Mesenchymal stem cell (in vitro differentiated cells and primary cell): ENCODE data around the gene CLDN3.

Experiments used
- DNase-seq: peaks from one replicate; pipeline ENCODE4 v3.0.0-alpha.2; 2013
- H2AFZ ChIP-seq: one replicate; pipeline ENCODE4 v1.6.1; 2013; ENCODE audit warnings: low read depth, mild to moderate bottlenecking, control low read depth, inconsistent platforms, low read length, moderate library complexity
- H2AK5ac ChIP-seq: 2 replicates; pipeline ENCODE4 v1.6.1; 2013; ENCODE audit warnings: low read length, moderate library complexity, mild to moderate bottlenecking, inconsistent platforms; ENCODE audit not compliant: severe bottlenecking
- H2BK120ac ChIP-seq: one replicate; pipeline ENCODE4 v1.6.1; 2013; ENCODE audit warnings: low read depth, mild to moderate bottlenecking, inconsistent platforms, low read length, moderate library complexity
- H2BK12ac ChIP-seq, 2 experiments: one replicate each; pipeline ENCODE4 v1.6.1; 2013; ENCODE audit warnings: inconsistent platforms in 2 of 2, low read length in 2 of 2, mild to moderate bottlenecking in 2 of 2, moderate library complexity in 2 of 2, control low read depth in 1 of 2
- H2BK15ac ChIP-seq: one replicate; pipeline ENCODE4 v1.6.1; 2013; ENCODE audit warnings: mild to moderate bottlenecking, low read depth, inconsistent platforms; ENCODE audit not compliant: poor library complexity, severe bottlenecking
- H2BK5ac ChIP-seq: 2 replicates; pipeline ENCODE4 v1.6.1; 2013; ENCODE audit warnings: low read depth, mild to moderate bottlenecking, low read length, control low read depth, inconsistent platforms; ENCODE audit not compliant: poor library complexity, severe bottlenecking
- H3K14ac ChIP-seq, 2 experiments: one replicate each; pipeline ENCODE4 v1.6.1; 2013; ENCODE audit warnings: inconsistent platforms in 2 of 2, low read length in 2 of 2, control low read depth in 1 of 2, mild to moderate bottlenecking in 1 of 2, moderate library complexity in 1 of 2
- H3K18ac ChIP-seq, 2 experiments: one replicate each; pipeline ENCODE4 v1.6.1; 2013; ENCODE audit warnings: inconsistent platforms in 2 of 2, low read length in 2 of 2, control low read depth in 1 of 2, low read depth in 1 of 2, mild to moderate bottlenecking in 1 of 2
- H3K23ac ChIP-seq, 2 experiments: one replicate each; pipeline ENCODE4 v1.6.1; 2013; ENCODE audit warnings: inconsistent platforms in 2 of 2, low read length in 2 of 2, mild to moderate bottlenecking in 2 of 2, moderate library complexity in 2 of 2, control low read depth in 1 of 2
- H3K27ac ChIP-seq: 2 replicates; pipeline ENCODE4 v1.5.1; 2013; ENCODE audit warnings: mild to moderate bottlenecking, moderate library complexity, low read length, control low read depth, inconsistent platforms; ENCODE audit not compliant: poor library complexity, severe bottlenecking
- H3K27me3 ChIP-seq, 2 experiments: 2 replicates each; pipeline versions ENCODE4 v1.6.1 to v1.7.0; 2013; ENCODE audit warnings: low read length in 2 of 2, mild to moderate bottlenecking in 2 of 2, moderate library complexity in 2 of 2, control low read depth in 1 of 2, inconsistent platforms in 1 of 2; ENCODE audit not compliant: control insufficient read depth in 1 of 2, insufficient read depth in 1 of 2
- H3K36me3 ChIP-seq, 2 experiments: 2 replicates each; pipeline versions ENCODE4 v1.6.1 to v1.7.0; 2013; ENCODE audit warnings: low read length in 2 of 2, control low read depth in 1 of 2, inconsistent platforms in 1 of 2, low read depth in 1 of 2, mild to moderate bottlenecking in 1 of 2; ENCODE audit not compliant: insufficient read depth in 2 of 2, control insufficient read depth in 1 of 2
- H3K4ac ChIP-seq, 2 experiments: one replicate each; pipeline ENCODE4 v1.6.1; 2013; ENCODE audit warnings: inconsistent platforms in 2 of 2, low read length in 2 of 2, mild to moderate bottlenecking in 2 of 2, moderate library complexity in 2 of 2, control low read depth in 1 of 2, low read depth in 1 of 2
- H3K4me1 ChIP-seq: 2 replicates; pipeline ENCODE4 v1.6.1; 2013; ENCODE audit warnings: low read depth, low read length, control low read depth; ENCODE audit not compliant: control insufficient read depth, insufficient read depth
- H3K4me2 ChIP-seq: 2 replicates; pipeline ENCODE4 v1.6.1; 2013; ENCODE audit warnings: low read length, mild to moderate bottlenecking, inconsistent platforms; ENCODE audit not compliant: poor library complexity, severe bottlenecking
- H3K4me3 ChIP-seq, 2 experiments: 2 replicates each; pipeline versions ENCODE4 v1.5.1 to v1.7.0; 2013; ENCODE audit warnings: low read length in 2 of 2, mild to moderate bottlenecking in 2 of 2, control low read depth in 1 of 2, low read depth in 1 of 2; ENCODE audit not compliant: insufficient read depth in 1 of 2
- H3K79me1 ChIP-seq: replicated peaks from 2 replicates; pipeline ENCODE4 v1.6.1; 2013; ENCODE audit warnings: mild to moderate bottlenecking, control low read depth, low read length, inconsistent platforms; ENCODE audit not compliant: poor library complexity, severe bottlenecking
- H3K9ac ChIP-seq: 2 replicates; pipeline ENCODE4 v1.7.0; 2013; ENCODE audit warnings: mild to moderate bottlenecking, low read length, moderate library complexity
- H3K9me3 ChIP-seq: 2 replicates; pipeline ENCODE4 v1.7.0; 2013; ENCODE audit warnings: mild to moderate bottlenecking, low read length; ENCODE audit not compliant: control insufficient read depth
- H4K8ac ChIP-seq: one replicate; pipeline ENCODE4 v1.6.1; 2013; ENCODE audit warnings: inconsistent platforms, mild to moderate bottlenecking, low read length, moderate library complexity
- H4K91ac ChIP-seq: one replicate; pipeline ENCODE4 v1.6.1; 2013; ENCODE audit warnings: mild to moderate bottlenecking, low read length, inconsistent platforms
- WGBS: methylation state at CpG from one replicate; pipeline ENCODE4 v1.1.7; 2013; ENCODE audit warnings: mixed read lengths; 5-methylcytosine and 5-hydroxymethylcytosine counted together

CLDN3 gene

DNA sequence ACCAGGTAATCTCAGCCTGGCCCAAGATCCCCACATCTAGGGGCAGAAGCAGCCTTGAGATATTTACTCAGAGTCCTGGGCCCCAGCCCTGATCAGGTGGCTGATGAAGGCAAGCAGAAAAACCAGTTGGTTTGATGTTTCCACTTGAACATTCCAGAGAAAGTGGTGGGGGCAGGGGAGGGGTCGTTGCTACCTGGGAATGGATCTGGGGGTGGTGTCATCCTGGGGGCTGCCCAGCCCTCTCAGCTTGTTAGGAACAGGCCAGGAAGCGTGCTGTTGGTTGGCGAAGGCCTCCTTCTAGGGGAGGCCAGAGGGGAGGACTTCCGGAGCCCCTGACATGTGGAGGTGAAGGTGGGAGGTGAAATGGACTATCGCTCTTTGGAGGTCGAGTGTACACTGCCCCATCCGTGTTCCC, 27.7 kb downstream of the CLDN3 start:
- Histone ChIP-seq H3K4me2 (peak overlapping the region; percentile 26), H3K14ac (no peak overlapping the region), H2AK5ac (peak overlapping the region; percentile 66), H2AFZ (no peak overlapping the region), H2BK5ac (no peak overlapping the region), H3K36me3 (peaks cover 3% of the 10 kb centered on the region in 2 experiments), H3K23ac (no peak overlapping the region), H2BK12ac (peak overlapping the region in 1 of 2 experiments; percentile 61), H3K4ac (no peak overlapping the region), H3K4me1 (peaks cover 37% of the 10 kb centered on the region), H3K27me3 (no peaks in the 10 kb centered on the region), H3K79me1 (peaks cover 12% of the 10 kb centered on the region), H2BK15ac (no peak overlapping the region), H2BK120ac (no peak overlapping the region), H3K27ac (no peak overlapping the region), H3K18ac (no peak overlapping the region), H4K8ac (peak overlapping the region; percentile 57), H3K9ac (peak overlapping the region; percentile 58), H3K9me3 (no peaks in the 10 kb centered on the region), H4K91ac (no peak overlapping the region), H3K4me3 (no peak overlapping the region)
- 47% methylated on average over 7 of the region's 7 CpGs for WGBS
- DNase-seq, result no peak

GRCh38 chr7:73741600-73741999, 28.5 kb downstream of the CLDN3 start:
- H2AFZ ChIP-seq, result no peak overlapping the region
- no peak overlapping the region for H3K4me2 ChIP-seq
- H3K4me1 ChIP-seq, result peaks cover 37% of the 10 kb centered on the region
- H3K9me3 ChIP-seq, result no peaks in the 10 kb centered on the region
- H3K79me1 ChIP-seq, result peaks cover 19% of the 10 kb centered on the region
- H2BK12ac ChIP-seq, result no peak overlapping the region
- H3K27me3 ChIP-seq, result no peaks in the 10 kb centered on the region
- H2BK15ac ChIP-seq, result no peak overlapping the region
- peak overlapping the region; percentile 54 for H2AK5ac ChIP-seq
- DNase-seq, result no peak
- 75% methylated on average over 5 of the region's 5 CpGs for WGBS
- H2BK120ac ChIP-seq, result no peak overlapping the region
- H4K91ac ChIP-seq, result no peak overlapping the region
- no peak overlapping the region for H3K23ac ChIP-seq
- no peak overlapping the region for H3K18ac ChIP-seq
- no peak overlapping the region for H3K9ac ChIP-seq
- no peak overlapping the region for H2BK5ac ChIP-seq
- peaks cover 11% of the 10 kb centered on the region in 2 experiments for H3K36me3 ChIP-seq
- H4K8ac ChIP-seq, result no peak overlapping the region
- H3K4me3 ChIP-seq, result no peak overlapping the region
- H3K27ac ChIP-seq, result no peak overlapping the region
- H3K14ac ChIP-seq, result no peak overlapping the region
- no peak overlapping the region for H3K4ac ChIP-seq

- H2AFZ ChIP-seq, result no peak overlapping the region
- H3K4me3 ChIP-seq, result no peak overlapping the region
- no peak overlapping the region for H3K4me2 ChIP-seq
- no peak overlapping the region for H2BK12ac ChIP-seq
- no peak overlapping the region for H2BK15ac ChIP-seq
- no peak overlapping the region for H3K23ac ChIP-seq
- no peaks in the 10 kb centered on the region for H3K9me3 ChIP-seq
- H3K18ac ChIP-seq, result no peak overlapping the region
- peaks cover 18% of the 10 kb centered on the region in 2 experiments for H3K36me3 ChIP-seq
- no peak overlapping the region for H2BK120ac ChIP-seq
- no peak overlapping the region for H3K4ac ChIP-seq
- H3K4me1 ChIP-seq, result peaks cover 37% of the 10 kb centered on the region
- no peak overlapping the region for H3K9ac ChIP-seq
- peak overlapping the region; percentile 24 for H2AK5ac ChIP-seq
- H4K8ac ChIP-seq, result no peak overlapping the region
- no peak overlapping the region for H2BK5ac ChIP-seq
- peak overlapping the region; percentile 21 for H3K27ac ChIP-seq
- H3K27me3 ChIP-seq, result no peaks in the 10 kb centered on the region
- DNase-seq, result no peak
- WGBS, result 94% methylated on average over 3 of the region's 5 CpGs
- no peak overlapping the region for H4K91ac ChIP-seq
- H3K79me1 ChIP-seq, result peaks cover 20% of the 10 kb centered on the region
- no peak overlapping the region for H3K14ac ChIP-seq
Measured at GRCh38 chr7:73740771-73741170, 29.3 kb downstream of the CLDN3 start.

GRCh38 chr7:73740212-73740611, 29.9 kb downstream of the CLDN3 start:
- H3K9me3 ChIP-seq, result no peaks in the 10 kb centered on the region
- H3K27me3 ChIP-seq, result no peaks in the 10 kb centered on the region
- no peak for DNase-seq
- H3K4me3 ChIP-seq, result no peak overlapping the region
- H4K8ac ChIP-seq, result no peak overlapping the region
- peaks cover 22% of the 10 kb centered on the region for H3K79me1 ChIP-seq
- no peak overlapping the region for H3K18ac ChIP-seq
- no peak overlapping the region for H3K14ac ChIP-seq
- no peak overlapping the region for H2AK5ac ChIP-seq
- H3K4me1 ChIP-seq, result peaks cover 37% of the 10 kb centered on the region
- H2BK15ac ChIP-seq, result no peak overlapping the region
- H3K4me2 ChIP-seq, result no peak overlapping the region
- 98% methylated on average over 7 of the region's 7 CpGs for WGBS
- no peak overlapping the region for H4K91ac ChIP-seq
- H2BK12ac ChIP-seq, result no peak overlapping the region
- H3K27ac ChIP-seq, result no peak overlapping the region
- peaks cover 20 to 24% of the 10 kb centered on the region in 2 experiments for H3K36me3 ChIP-seq
- no peak overlapping the region for H2BK5ac ChIP-seq
- no peak overlapping the region for H2BK120ac ChIP-seq
- no peak overlapping the region for H3K9ac ChIP-seq
- H3K23ac ChIP-seq, result no peak overlapping the region
- no peak overlapping the region for H3K4ac ChIP-seq
- H2AFZ ChIP-seq, result no peak overlapping the region
